ENCODE results near the gene IGSF3. TPM values are rescaled to one million over a fixed set of nuclear protein-coding genes. Genes with fewer than 3 reads are reported as not detected.

The IGSF3 gene
- total and polyA plus RNA-seq, 2 of the 8 experiments (the other 6 are each of a cell fraction or from before 2014, with no cell fraction given) = 30.0 to 32.2 TPM

- H2BK12ac ChIP-seq (ENCODE audit: low read depth, low read length) = no peak overlapping the region
- no peak for TF ChIP-seq CTCF (IDR thresholded peaks at IDR 0.05; ENCODE audit: control extremely low read depth in 1 of 3, insufficient read depth in 1 of 3, low read depth in 1 of 3, low read length in 3 of 3)
- no peaks in the 10 kb centered on the region for H3K27me3 ChIP-seq (replicated peaks in 1 of 4; ENCODE audit: control insufficient read depth in 3 of 4, extremely low read depth in 1 of 4, insufficient read depth in 3 of 4, low read length in 3 of 4)
- no peak overlapping the region for H3K14ac ChIP-seq (ENCODE audit: insufficient read length)
- no peak overlapping the region for H2AFZ ChIP-seq (ENCODE audit: low read length)
- no peak overlapping the region for H3K9ac ChIP-seq (replicated peaks in 1 of 4; ENCODE audit: extremely low read depth in 1 of 4, low read depth in 3 of 4, low read length in 3 of 4)
- no peak overlapping the region for H2BK5ac ChIP-seq (ENCODE audit: low read depth, low read length)
- H3K56ac ChIP-seq (replicated peaks; ENCODE audit: insufficient read length, low read depth, low read length) = no peak overlapping the region
- no peak overlapping the region for H2BK15ac ChIP-seq (ENCODE audit: low read length)
- H4K91ac ChIP-seq (replicated peaks; ENCODE audit: insufficient read length, low read length) = no peak overlapping the region
- WGBS, 2 experiments (ENCODE audit: extremely low coverage in 1 of 2, insufficient coverage in 1 of 2, insufficient read length in 1 of 2, insufficient replicate concordance in 2 of 2, low coverage in 1 of 2, low lambda C conversion rate in 2 of 2, missing lambda C conversion rate in 1 of 2) = 79% methylated on average over 2 of the region's 2 CpGs; no CpG with 5 or more reads in 1 of the 2 experiments
- H3K4ac ChIP-seq (replicated peaks; ENCODE audit: insufficient read length, low read depth, low read length) = no peak overlapping the region
- H2AK5ac ChIP-seq (ENCODE audit: low read depth, low read length) = no peak overlapping the region
- no peaks in the 10 kb centered on the region for H3K79me2 ChIP-seq (ENCODE audit: control insufficient read depth in 1 of 2, insufficient read depth in 2 of 2, low read length in 2 of 2)
- H4K5ac ChIP-seq (ENCODE audit: insufficient read length, low read depth, low read length) = no peak overlapping the region
- DNase-seq (ENCODE audit: low read depth in 1 of 2, low spot score in 2 of 2) = no peak
- H3K23ac ChIP-seq (ENCODE audit: insufficient read length) = no peak overlapping the region
- H3K79me1 ChIP-seq (ENCODE audit: low read depth, low read length) = no peaks in the 10 kb centered on the region
- H2BK120ac ChIP-seq (replicated peaks; ENCODE audit: low read depth, low read length) = no peak overlapping the region
- H3K27ac ChIP-seq (ENCODE audit: low read depth, low read length) = no peak overlapping the region
- H3K4me3 ChIP-seq (ENCODE audit: extremely low read depth in 1 of 4, insufficient read depth in 2 of 4, low read depth in 3 of 4, low read length in 4 of 4) = no peak overlapping the region
- H4K8ac ChIP-seq (ENCODE audit: extremely low read depth, insufficient read depth, low read length) = no peak overlapping the region
- FAIRE-seq = no peak
- H3K9me3 ChIP-seq (ENCODE audit: insufficient read depth in 2 of 2, low read depth in 1 of 2, low read length in 1 of 2) = no peaks in the 10 kb centered on the region
- POLR2A ChIA-PET (ENCODE audit: partially characterized antibody) = interaction anchor here (0.6 to 1.2 kb wide), 2 partner anchors 10 to 526 kb away, joined by 4 read pairs; partner anchors contain the start of gene IGSF3
- CTCF ChIA-PET (ENCODE audit: partially characterized antibody) = interaction anchor here (0.6 to 1.2 kb wide), 6 partner anchors 13 to 62 kb away, joined by 3 to 4 read pairs (median 3); no protein-coding TSS in a partner anchor
- no peaks in the 10 kb centered on the region for H3K4me1 ChIP-seq (replicated peaks in 1 of 4; ENCODE audit: control insufficient read depth in 3 of 4, insufficient read depth in 4 of 4, low read length in 3 of 4)
- no peaks in the 10 kb centered on the region for H3K23me2 ChIP-seq (ENCODE audit: low read depth, low read length)
- no peak overlapping the region for H2BK20ac ChIP-seq (ENCODE audit: low read length)
- H3K4me2 ChIP-seq (ENCODE audit: insufficient read depth in 1 of 2, low read depth in 2 of 2, low read length in 2 of 2) = no peak overlapping the region
- no peaks in the 10 kb centered on the region for H4K20me1 ChIP-seq (replicated peaks in 1 of 2; ENCODE audit: control insufficient read depth in 1 of 2, insufficient read depth in 2 of 2, low read length in 2 of 2)
- no peaks in the 10 kb centered on the region for H3K36me3 ChIP-seq (ENCODE audit: control insufficient read depth in 2 of 4, insufficient read depth in 4 of 4, low read length in 3 of 4)
- H3K18ac ChIP-seq (ENCODE audit: extremely low read depth, low read length) = no peak overlapping the region
These were observed 10.0 kb upstream of the IGSF3 start for GRCh38 chr1:116677474-116678062.

All from H1 (cell line).